Umbilical cord (tissue), 2 donors: ENCODE data around the gene CLASP1. TPM values are rescaled to one million over a fixed set of nuclear protein-coding genes. Genes with fewer than 3 reads are reported as not detected.

ENCODE experiments used
- DNase-seq: peaks from one replicate; pipeline ENCODE4 v3.0.0-alpha.2; 2015; ENCODE audit warnings: low spot score
- total RNA-seq: library from RNA; depleted of rRNA; stranded (reverse); fragments of >200 nt; gene quantifications from one replicate; pipeline ENCODE4 v1.2.3, GENCODE V29; 2014; ENCODE audit warnings: low replicate concordance; ENCODE audit not compliant: insufficient read depth

The CLASP1 gene
- total RNA-seq, 1 donor from 2014 or later, result 38.8 TPM

GRCh38 chr2:121429119-121429903, 220.0 kb downstream of the CLASP1 start:
- DNase-seq, result peak; percentile 61

DNA sequence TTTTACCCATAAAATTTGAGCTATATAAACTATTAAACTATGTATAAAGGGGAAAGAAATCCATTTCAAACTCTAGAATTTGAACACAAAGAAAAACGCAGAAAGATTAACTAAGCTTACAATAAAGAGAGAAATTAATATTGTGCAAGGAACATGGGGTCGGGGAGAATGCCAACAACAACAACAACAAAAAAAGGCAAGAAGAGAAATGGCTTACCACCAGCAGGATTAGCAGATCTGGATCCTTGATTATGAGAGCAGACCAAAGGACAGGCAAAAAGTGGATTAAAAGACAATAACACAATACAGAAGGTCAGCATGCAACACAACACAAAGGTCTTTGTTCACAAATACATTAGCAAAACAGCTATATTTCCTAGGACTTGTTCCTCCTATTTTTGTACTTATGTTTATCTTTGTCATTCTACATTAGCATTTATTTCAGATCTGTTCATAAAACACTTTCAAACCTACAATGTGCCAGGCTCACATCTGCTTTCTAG, 222.0 kb downstream of the CLASP1 start:
- DNase-seq, result no peak

DNA sequence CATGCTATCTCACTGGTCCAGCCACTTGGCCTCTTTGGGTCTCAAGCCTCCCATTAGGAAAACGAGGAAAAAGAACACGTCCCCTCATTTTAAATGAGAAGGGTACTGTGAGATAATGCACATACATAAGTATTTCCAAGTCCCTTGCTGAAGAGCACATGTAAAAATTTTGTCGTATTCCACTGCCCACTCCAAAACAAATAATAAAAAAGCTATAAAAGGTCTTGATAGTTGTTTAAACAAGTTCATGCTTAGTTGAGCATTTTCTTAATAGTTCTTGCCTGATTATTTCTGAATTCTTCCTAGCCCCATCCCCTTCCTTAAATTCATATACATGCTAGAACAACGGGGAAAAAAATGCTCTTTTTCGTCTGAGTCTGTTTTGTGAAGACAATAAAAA, 228.8 kb downstream of the CLASP1 start:
- no peak for DNase-seq

DNA sequence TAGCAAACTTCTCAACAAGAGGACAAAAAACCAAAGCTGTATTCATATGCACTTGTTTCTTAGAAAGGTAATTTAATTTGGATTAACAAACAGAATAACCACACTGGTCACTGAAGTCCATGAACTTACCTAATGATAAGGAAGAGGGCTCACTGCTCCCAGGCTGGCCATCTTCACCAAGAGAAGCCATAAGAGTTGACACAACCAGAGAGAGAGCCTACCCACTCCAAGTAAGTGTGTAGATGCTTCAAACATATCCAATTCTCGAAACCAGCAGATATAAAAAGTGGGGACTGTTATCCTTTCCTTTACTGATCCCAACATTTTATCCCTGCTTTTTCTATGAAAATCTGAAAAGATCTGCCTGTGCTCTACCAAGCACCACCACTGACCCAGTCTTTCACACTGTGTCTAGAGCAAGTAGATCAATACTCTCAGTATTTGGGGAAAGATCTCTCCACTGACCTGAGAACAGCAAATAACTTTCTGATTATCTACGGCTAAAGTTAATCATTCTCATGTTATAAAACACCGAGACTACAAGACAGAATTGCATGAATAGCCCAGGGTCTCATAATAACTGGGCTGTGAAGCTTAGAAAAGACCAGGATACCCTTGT, 230.1 kb downstream of the CLASP1 start:
- no peak for DNase-seq

- DNase-seq, result no peak
Measured at GRCh38 chr2:121418494-121419058, 230.7 kb downstream of the CLASP1 start.

DNA sequence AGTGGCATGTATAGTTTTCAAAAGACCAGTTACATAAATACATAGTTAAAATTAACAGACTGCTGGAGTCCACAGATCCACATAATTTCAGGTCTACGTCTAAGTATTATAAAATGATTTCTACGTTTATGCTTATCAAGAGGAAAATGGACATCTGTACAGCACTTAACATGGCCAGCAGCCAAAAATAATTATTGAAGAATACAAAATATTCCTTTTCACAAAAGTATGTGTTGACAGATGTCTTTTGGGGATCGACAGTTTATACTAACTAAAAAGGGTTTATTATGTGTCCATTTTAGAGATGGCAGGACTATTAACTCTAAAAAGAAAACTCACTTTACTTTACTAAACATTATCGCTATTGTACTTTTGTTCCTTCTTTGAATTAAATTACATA, 231.4 kb downstream of the CLASP1 start:
- no peak for DNase-seq

DNA sequence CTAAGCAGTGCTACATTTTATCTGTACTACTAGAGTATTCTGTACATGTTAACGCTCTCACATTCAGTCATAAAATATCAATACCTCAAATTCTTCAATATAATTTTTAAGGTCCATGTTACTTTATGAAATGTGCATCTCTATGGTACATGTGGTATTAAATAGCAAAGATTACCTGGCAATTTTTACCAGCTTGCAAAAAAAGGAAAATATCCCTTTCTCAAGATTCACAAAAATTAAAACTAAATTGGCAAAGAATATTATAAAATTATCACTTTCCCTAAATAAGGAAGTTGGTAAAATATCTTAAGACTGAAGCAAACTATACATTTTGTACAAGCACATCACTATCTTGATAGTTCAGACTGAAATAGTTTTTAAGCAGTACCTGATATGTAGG, 233.5 kb downstream of the CLASP1 start:
- no peak for DNase-seq

- DNase-seq, result no peak
Measured at GRCh38 chr2:121412349-121412748, 236.9 kb downstream of the CLASP1 start.

DNA sequence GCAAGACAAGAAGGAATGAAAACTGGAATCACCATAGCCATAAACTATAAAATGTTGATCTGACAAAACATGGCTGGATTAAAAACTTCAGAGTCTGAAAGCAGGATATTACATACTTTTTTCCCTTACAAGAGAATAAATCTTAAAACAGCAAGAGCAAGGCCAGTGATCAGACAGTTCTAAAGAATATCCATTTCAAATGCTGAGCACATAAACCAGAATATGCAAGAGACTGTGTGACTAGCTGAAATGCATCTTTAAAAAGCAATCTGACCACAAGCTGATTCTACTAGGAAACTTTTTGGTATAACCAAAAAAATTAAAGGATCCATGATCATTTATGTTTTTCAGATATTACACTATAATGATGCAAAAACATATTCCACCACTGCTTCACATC, 239.3 kb downstream of the CLASP1 start:
- DNase-seq, result no peak

GRCh38 chr2:121409388-121409787, 239.9 kb downstream of the CLASP1 start:
- DNase-seq, result peak; percentile 14

GRCh38 chr2:121408641-121409040, 240.6 kb downstream of the CLASP1 start:
- DNase-seq, result no peak

- DNase-seq, result no peak
Measured at GRCh38 chr2:121405233-121405632, 244.0 kb downstream of the CLASP1 start.

DNA sequence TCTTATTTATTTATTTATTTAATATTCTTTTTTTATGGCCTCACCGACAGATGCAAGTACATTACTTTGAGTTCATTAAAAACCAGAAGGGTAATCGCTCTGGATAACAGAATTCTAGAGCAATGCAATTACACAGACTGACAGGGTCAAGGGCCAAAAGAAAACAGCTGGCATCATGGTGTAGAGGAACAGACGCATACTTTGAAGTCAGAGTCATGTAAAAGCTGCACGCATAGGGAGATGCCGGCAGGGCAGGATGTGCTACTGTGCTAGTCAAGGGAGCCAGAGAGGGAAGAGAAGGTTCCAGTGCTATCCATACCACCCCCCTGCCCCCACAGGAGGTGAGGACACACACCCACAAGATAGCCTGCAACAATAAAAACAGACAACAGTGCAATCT, 249.1 kb downstream of the CLASP1 start:
- peak; percentile 40 for DNase-seq

DNA sequence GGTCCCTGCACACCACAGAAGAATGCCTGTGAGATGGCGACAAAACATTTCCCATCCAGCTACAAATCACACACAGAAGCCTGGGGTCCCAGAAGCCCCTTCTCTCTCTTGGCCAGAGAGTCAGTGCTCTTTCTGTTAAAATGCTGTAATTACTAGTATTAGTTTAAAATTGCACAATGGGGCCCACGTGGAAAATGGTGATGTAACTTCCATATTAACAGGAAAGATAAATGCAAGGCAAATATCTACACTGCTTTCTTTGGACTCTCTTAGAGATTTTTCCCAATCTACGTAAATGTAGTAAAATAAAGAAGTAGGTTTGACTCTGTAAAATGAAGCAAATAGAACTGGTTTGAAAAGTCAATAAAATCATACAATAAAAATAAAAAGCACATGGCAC, 250.4 kb downstream of the CLASP1 start:
- no peak for DNase-seq

DNA sequence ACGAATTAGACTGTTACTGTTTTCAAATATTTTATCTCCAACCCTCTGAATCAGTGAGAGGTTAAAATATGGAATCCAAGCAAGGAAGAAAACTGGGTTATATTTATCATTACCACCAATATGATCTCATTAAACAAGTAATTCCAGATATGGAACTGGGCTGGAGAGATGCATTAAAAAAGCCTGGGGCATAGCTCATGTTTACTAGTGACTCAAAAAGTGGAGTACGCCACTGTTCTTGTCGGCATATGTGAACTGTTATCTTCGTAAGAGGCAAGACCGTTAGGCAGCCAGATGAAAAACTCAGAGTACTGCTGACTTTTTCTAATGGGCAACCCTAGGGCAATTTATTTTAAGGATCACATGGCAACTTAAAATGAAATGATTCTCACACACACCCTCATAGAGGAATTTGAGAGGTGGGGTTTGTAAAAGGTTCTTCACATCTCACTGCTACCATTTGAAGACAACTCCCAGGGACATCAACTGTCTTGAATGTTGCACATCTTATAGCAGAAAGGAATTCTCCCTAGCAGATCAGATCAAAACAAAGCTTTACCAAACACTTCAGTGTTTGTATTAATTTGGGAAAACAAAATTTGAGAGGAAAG, 259.1 kb downstream of the CLASP1 start:
- no peak for DNase-seq

DNA sequence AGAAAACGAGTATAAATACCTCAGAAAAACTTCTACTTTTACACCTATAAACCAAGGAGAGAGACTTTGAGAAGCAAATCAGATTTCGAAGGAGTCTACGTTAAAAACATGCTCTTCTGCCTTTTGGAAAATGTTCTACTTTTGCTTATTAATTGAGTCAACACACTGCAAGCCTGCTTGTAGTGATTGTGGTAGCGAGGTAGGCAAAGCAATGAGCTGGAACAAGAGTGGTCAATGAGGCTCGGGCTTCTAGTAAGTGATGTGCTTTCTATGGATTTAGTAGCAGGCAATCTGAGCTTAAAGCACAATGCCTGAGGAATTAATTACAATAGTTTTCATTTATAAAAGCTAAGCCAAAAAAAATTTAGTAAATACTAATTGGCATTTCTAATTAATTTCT, 260.9 kb downstream of the CLASP1 start:
- no peak for DNase-seq

DNA sequence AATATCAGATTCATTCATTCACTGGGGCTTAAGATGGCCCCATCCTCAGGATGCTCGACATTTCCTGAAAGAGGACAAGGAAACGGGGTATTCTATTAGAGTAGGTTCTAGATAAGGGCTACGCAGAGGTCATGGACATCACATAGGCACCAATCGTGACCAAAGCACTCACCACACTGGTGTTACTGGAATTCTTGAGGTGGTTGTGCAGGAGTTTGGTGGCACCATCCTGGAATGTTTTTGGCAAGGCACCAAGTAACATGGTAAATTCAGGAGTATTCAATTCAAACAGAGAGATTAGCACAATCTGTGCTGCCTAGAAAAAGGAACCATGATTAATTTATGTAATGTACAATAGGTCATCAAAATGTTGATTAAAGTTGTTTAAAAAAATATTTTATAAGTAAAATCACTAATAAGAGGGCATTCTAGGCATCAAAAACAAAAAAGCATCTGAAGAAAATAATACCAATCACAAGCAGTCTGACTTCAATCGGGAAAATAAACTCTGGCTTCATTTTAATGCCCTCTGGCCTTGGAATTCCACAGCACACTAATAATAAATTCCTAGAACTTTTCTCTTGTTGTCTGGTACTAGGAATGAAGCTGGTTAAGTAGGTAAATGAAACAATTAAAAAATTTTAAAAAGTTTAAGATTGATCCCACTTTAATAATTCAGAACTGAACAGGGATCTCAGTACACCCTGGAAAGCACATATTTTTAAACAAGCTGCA, 261.5 kb downstream of the CLASP1 start:
- no peak for DNase-seq

DNA sequence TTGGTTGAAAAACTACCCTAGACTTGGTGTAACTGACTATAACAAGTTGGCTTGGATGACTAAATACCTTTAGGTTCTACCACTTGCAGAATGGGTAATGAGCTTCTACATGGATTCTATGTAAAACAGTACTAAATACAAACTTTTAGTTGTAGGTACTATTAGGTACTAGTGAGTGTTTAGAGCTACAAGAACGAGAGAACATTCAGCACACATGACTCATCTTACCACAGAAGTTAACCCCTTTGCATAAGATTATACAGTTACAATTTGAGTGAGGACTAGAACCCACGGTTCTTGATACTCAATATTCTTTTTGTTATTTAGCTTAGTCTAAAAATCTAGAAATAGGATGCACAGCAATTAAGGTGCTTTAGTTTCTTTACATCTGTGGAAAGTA, 262.6 kb downstream of the CLASP1 start:
- no peak for DNase-seq

DNA sequence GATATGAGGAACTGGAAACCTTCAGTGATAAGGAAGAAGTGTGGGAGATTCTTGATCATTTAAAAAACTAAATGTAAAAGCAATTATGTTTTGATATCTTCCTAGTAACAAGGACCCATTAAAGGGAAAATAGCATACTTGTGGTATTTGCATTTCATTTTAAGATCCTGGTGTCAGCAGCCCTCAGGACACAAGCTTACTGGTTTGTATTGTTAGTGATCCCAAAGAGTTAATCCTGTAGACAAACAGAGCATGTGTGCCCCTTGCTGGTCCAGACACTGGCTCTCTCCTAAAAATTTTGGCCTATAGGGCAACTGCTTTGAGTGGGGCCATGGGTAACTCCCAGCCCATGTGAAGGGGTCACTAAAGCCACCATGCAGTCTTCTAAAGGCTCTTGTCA, 263.2 kb downstream of the CLASP1 start:
- DNase-seq, result no peak

GRCh38 chr2:121382744-121383143, 266.5 kb downstream of the CLASP1 start:
- no peak for DNase-seq

- no peak for DNase-seq
Measured at GRCh38 chr2:121377646-121378045, 271.6 kb downstream of the CLASP1 start.
